GM18861 (cell line): ENCODE results near the gene PPP2R5C.
A peak's percentile ranks its signal among the peaks of the same experiment; 100 is the strongest.

Experiments used
- ATAC-seq: cut with Tn5 transposase; IDR thresholded peaks from one replicate; pipeline ENCODE4 v1.9.1; 2021; ENCODE audit not compliant: unreplicated experiment

PPP2R5C gene

GRCh38 chr14:101859958-101860357 lies 98.4 kb downstream of the PPP2R5C start:
- ATAC-seq: no peak

- no peak for ATAC-seq
These were observed 100.0 kb downstream of the PPP2R5C start for GRCh38 chr14:101861464-101861863.

- ATAC-seq: no peak
These were observed 100.7 kb downstream of the PPP2R5C start for GRCh38 chr14:101862177-101862576.

GRCh38 chr14:101862711-101863110 lies 101.2 kb downstream of the PPP2R5C start:
- no peak for ATAC-seq

- no peak for ATAC-seq
These were observed 103.8 kb downstream of the PPP2R5C start for GRCh38 chr14:101865288-101865687.

GRCh38 chr14:101867854-101868253 lies 106.3 kb downstream of the PPP2R5C start:
- no peak for ATAC-seq

- ATAC-seq: no peak
These were observed 107.7 kb downstream of the PPP2R5C start for GRCh38 chr14:101869217-101869616.

- no peak for ATAC-seq
These were observed 108.9 kb downstream of the PPP2R5C start for GRCh38 chr14:101870273-101870939.

- ATAC-seq: no peak
These were observed 110.8 kb downstream of the PPP2R5C start for GRCh38 chr14:101872346-101872745.

- ATAC-seq: no peak
These were observed 111.7 kb downstream of the PPP2R5C start for GRCh38 chr14:101873076-101873825.

- ATAC-seq: no peak
These were observed 112.5 kb downstream of the PPP2R5C start for GRCh38 chr14:101873991-101874390.

GRCh38 chr14:101875041-101875726 lies 113.7 kb downstream of the PPP2R5C start:
- no peak for ATAC-seq

- ATAC-seq: peak; percentile 33
These were observed 114.4 kb downstream of the PPP2R5C start for GRCh38 chr14:101875727-101876554.

GRCh38 chr14:101876555-101876938 lies 115.0 kb downstream of the PPP2R5C start:
- ATAC-seq: peak; percentile 81

GRCh38 chr14:101877766-101878165 lies 116.3 kb downstream of the PPP2R5C start:
- ATAC-seq: no peak

- no peak for ATAC-seq
These were observed 116.8 kb downstream of the PPP2R5C start for GRCh38 chr14:101878211-101878821.

GRCh38 chr14:101878822-101879528 lies 117.5 kb downstream of the PPP2R5C start:
- ATAC-seq: no peak

GRCh38 chr14:101879529-101880336 lies 118.2 kb downstream of the PPP2R5C start:
- no peak for ATAC-seq

- no peak for ATAC-seq
These were observed 119.9 kb downstream of the PPP2R5C start for GRCh38 chr14:101881426-101881825.
